Measurements from ENCODE around the gene PLCZ1.

PLCZ1 gene

GRCh38 chr12:18755341-18755740 lies 17.5 kb upstream of the PLCZ1 start:
- no peaks in the 10 kb centered on the region for H3K27me3 ChIP-seq (ENCODE audit: insufficient read depth, low read length)
- H2BK120ac ChIP-seq (ENCODE audit: insufficient read depth, low read length, poor library complexity), result no peak overlapping the region
- H3K27ac ChIP-seq (ENCODE audit: low read depth, low read length), result no peak overlapping the region
- no peak overlapping the region for H3K9ac ChIP-seq (ENCODE audit: low read length)
- no CpG with 5 or more reads among the region's 1 CpG for WGBS (ENCODE audit: extremely low coverage, insufficient coverage, insufficient read length)
- no peak overlapping the region for H3K4ac ChIP-seq (ENCODE audit: low read depth, low read length)
- H3K4me1 ChIP-seq (ENCODE audit: control insufficient read depth in 1 of 2, insufficient read depth in 2 of 2, low read length in 2 of 2), result peaks cover 0 to 9% of the 10 kb centered on the region in 2 experiments
- H3K4me3 ChIP-seq (ENCODE audit: low read depth, low read length), result no peak overlapping the region
- H3K14ac ChIP-seq (ENCODE audit: low read length), result no peak overlapping the region
- no peak for DNase-seq
- no peak overlapping the region for H2BK5ac ChIP-seq (ENCODE audit: low read depth, low read length, poor library complexity)
- no peak overlapping the region for H2AK5ac ChIP-seq (ENCODE audit: low read length)
- no peaks in the 10 kb centered on the region for H3K36me3 ChIP-seq (ENCODE audit: control insufficient read depth in 1 of 2, insufficient read depth in 2 of 2, low read length in 2 of 2)
- H3K79me2 ChIP-seq (ENCODE audit: control insufficient read depth, insufficient read depth, low read length, poor library complexity), result no peaks in the 10 kb centered on the region
- no peak overlapping the region for H4K8ac ChIP-seq (ENCODE audit: low read depth, low read length)
- H3K4me2 ChIP-seq (ENCODE audit: low read length), result no peak overlapping the region
- H2BK12ac ChIP-seq (ENCODE audit: low read length), result no peak overlapping the region
- H2AFZ ChIP-seq (ENCODE audit: insufficient read depth, low read length, poor library complexity), result no peak overlapping the region
- H3K9me3 ChIP-seq (ENCODE audit: insufficient read depth, low read depth, low read length), result no peaks in the 10 kb centered on the region
- no peaks in the 10 kb centered on the region for H3K79me1 ChIP-seq (ENCODE audit: low read length)
- no peak overlapping the region for H3K18ac ChIP-seq (ENCODE audit: low read length)
- H4K12ac ChIP-seq (ENCODE audit: low read depth, low read length), result no peak overlapping the region
- no peak overlapping the region for H4K91ac ChIP-seq (ENCODE audit: low read depth, low read length)
- H3K23ac ChIP-seq (ENCODE audit: low read length), result no peak overlapping the region

- no CpG with 5 or more reads among the region's 6 CpGs for WGBS (ENCODE audit: extremely low coverage, insufficient coverage, insufficient read length)
- H4K8ac ChIP-seq (ENCODE audit: low read depth, low read length), result no peak overlapping the region
- no peak overlapping the region for H3K18ac ChIP-seq (ENCODE audit: low read length)
- peaks cover 0 to 10% of the 10 kb centered on the region in 2 experiments for H3K4me1 ChIP-seq (ENCODE audit: control insufficient read depth in 1 of 2, insufficient read depth in 2 of 2, low read length in 2 of 2)
- H2AFZ ChIP-seq (ENCODE audit: insufficient read depth, low read length, poor library complexity), result no peak overlapping the region
- no peak overlapping the region for H2BK12ac ChIP-seq (ENCODE audit: low read length)
- H3K4ac ChIP-seq (ENCODE audit: low read depth, low read length), result no peak overlapping the region
- H3K14ac ChIP-seq (ENCODE audit: low read length), result no peak overlapping the region
- no peak overlapping the region for H2AK5ac ChIP-seq (ENCODE audit: low read length)
- no peak for DNase-seq
- no peaks in the 10 kb centered on the region for H3K36me3 ChIP-seq (ENCODE audit: control insufficient read depth in 1 of 2, insufficient read depth in 2 of 2, low read length in 2 of 2)
- no peak overlapping the region for H3K9ac ChIP-seq (ENCODE audit: low read length)
- no peak overlapping the region for H3K4me3 ChIP-seq (ENCODE audit: low read depth, low read length)
- H3K23ac ChIP-seq (ENCODE audit: low read length), result no peak overlapping the region
- no peak overlapping the region for H3K27ac ChIP-seq (ENCODE audit: low read depth, low read length)
- H2BK5ac ChIP-seq (ENCODE audit: low read depth, low read length, poor library complexity), result no peak overlapping the region
- H3K9me3 ChIP-seq (ENCODE audit: insufficient read depth, low read depth, low read length), result no peaks in the 10 kb centered on the region
- no peaks in the 10 kb centered on the region for H3K27me3 ChIP-seq (ENCODE audit: insufficient read depth, low read length)
- H3K79me1 ChIP-seq (ENCODE audit: low read length), result no peaks in the 10 kb centered on the region
- no peak overlapping the region for H4K91ac ChIP-seq (ENCODE audit: low read depth, low read length)
- H3K79me2 ChIP-seq (ENCODE audit: control insufficient read depth, insufficient read depth, low read length, poor library complexity), result no peaks in the 10 kb centered on the region
- no peak overlapping the region for H4K12ac ChIP-seq (ENCODE audit: low read depth, low read length)
- no peak overlapping the region for H2BK120ac ChIP-seq (ENCODE audit: insufficient read depth, low read length, poor library complexity)
- H3K4me2 ChIP-seq (ENCODE audit: low read length), result no peak overlapping the region
These were observed 16.4 kb upstream of the PLCZ1 start for GRCh38 chr12:18754124-18754707.

- Histone ChIP-seq H2BK120ac (ENCODE audit: insufficient read depth, low read length, poor library complexity) (no peak overlapping the region), H4K12ac (ENCODE audit: low read depth, low read length) (no peak overlapping the region), H3K4ac (ENCODE audit: low read depth, low read length) (no peak overlapping the region), H2BK5ac (ENCODE audit: low read depth, low read length, poor library complexity) (no peak overlapping the region), H3K9ac (ENCODE audit: low read length) (no peak overlapping the region), H3K36me3 (ENCODE audit: control insufficient read depth in 1 of 2, insufficient read depth in 2 of 2, low read length in 2 of 2) (no peaks in the 10 kb centered on the region), H4K91ac (ENCODE audit: low read depth, low read length) (no peak overlapping the region), H3K14ac (ENCODE audit: low read length) (no peak overlapping the region), H3K23ac (ENCODE audit: low read length) (no peak overlapping the region), H3K4me3 (ENCODE audit: low read depth, low read length) (no peak overlapping the region), H3K18ac (ENCODE audit: low read length) (no peak overlapping the region), H3K79me1 (ENCODE audit: low read length) (no peaks in the 10 kb centered on the region), H3K79me2 (ENCODE audit: control insufficient read depth, insufficient read depth, low read length, poor library complexity) (no peaks in the 10 kb centered on the region), H2AFZ (ENCODE audit: insufficient read depth, low read length, poor library complexity) (no peak overlapping the region), H3K9me3 (ENCODE audit: insufficient read depth, low read depth, low read length) (no peaks in the 10 kb centered on the region), H2AK5ac (ENCODE audit: low read length) (no peak overlapping the region), H4K8ac (ENCODE audit: low read depth, low read length) (no peak overlapping the region), H3K4me1 (ENCODE audit: control insufficient read depth in 1 of 2, insufficient read depth in 2 of 2, low read length in 2 of 2) (peaks cover 0 to 10% of the 10 kb centered on the region in 2 experiments), H3K27ac (ENCODE audit: low read depth, low read length) (no peak overlapping the region), H2BK12ac (ENCODE audit: low read length) (no peak overlapping the region), H3K4me2 (ENCODE audit: low read length) (no peak overlapping the region), H3K27me3 (ENCODE audit: insufficient read depth, low read length) (no peaks in the 10 kb centered on the region)
- WGBS (ENCODE audit: extremely low coverage, insufficient coverage, insufficient read length), result no CpG with 5 or more reads among the region's 16 CpGs
- DNase-seq, result no peak
These were observed 15.8 kb upstream of the PLCZ1 start for GRCh38 chr12:18753481-18754123.

DNA sequence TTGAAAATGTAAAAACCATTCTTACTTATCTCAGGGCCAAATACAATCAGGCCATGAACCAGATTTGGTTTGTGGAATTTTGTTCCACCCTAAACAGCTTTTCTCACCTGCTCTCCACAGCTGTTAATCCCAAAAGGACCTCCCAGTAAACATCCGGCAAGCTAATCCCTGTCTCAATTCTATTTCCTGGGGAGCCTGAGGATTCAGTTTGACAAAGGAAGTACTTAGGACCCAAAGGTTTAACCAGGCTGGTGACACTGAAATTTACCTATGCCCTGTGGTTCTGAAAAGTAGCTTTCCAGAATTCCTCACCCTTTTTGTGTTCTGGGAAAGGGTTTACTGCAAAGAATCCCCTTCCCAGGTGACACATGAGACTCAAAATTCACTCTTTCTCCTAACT lies 15.1 kb upstream of the PLCZ1 start:
- H3K27ac ChIP-seq (ENCODE audit: low read depth, low read length), result peak overlapping the region; percentile 33
- no peak for DNase-seq
- no peaks in the 10 kb centered on the region for H3K79me2 ChIP-seq (ENCODE audit: control insufficient read depth, insufficient read depth, low read length, poor library complexity)
- no peak overlapping the region for H3K4ac ChIP-seq (ENCODE audit: low read depth, low read length)
- no peaks in the 10 kb centered on the region for H3K9me3 ChIP-seq (ENCODE audit: insufficient read depth, low read depth, low read length)
- H2AFZ ChIP-seq (ENCODE audit: insufficient read depth, low read length, poor library complexity), result no peak overlapping the region
- no peak overlapping the region for H3K14ac ChIP-seq (ENCODE audit: low read length)
- no peak overlapping the region for H3K9ac ChIP-seq (ENCODE audit: low read length)
- no peak overlapping the region for H4K91ac ChIP-seq (ENCODE audit: low read depth, low read length)
- no peak overlapping the region for H3K4me3 ChIP-seq (ENCODE audit: low read depth, low read length)
- H3K18ac ChIP-seq (ENCODE audit: low read length), result no peak overlapping the region
- no peaks in the 10 kb centered on the region for H3K79me1 ChIP-seq (ENCODE audit: low read length)
- no peak overlapping the region for H2BK120ac ChIP-seq (ENCODE audit: insufficient read depth, low read length, poor library complexity)
- H2BK5ac ChIP-seq (ENCODE audit: low read depth, low read length, poor library complexity), result no peak overlapping the region
- H3K4me2 ChIP-seq (ENCODE audit: low read length), result no peak overlapping the region
- H4K8ac ChIP-seq (ENCODE audit: low read depth, low read length), result no peak overlapping the region
- no CpG with 5 or more reads among the region's 1 CpG for WGBS (ENCODE audit: extremely low coverage, insufficient coverage, insufficient read length)
- H3K23ac ChIP-seq (ENCODE audit: low read length), result no peak overlapping the region
- no peaks in the 10 kb centered on the region for H3K36me3 ChIP-seq (ENCODE audit: control insufficient read depth in 1 of 2, insufficient read depth in 2 of 2, low read length in 2 of 2)
- H2BK12ac ChIP-seq (ENCODE audit: low read length), result no peak overlapping the region
- peaks cover 0 to 10% of the 10 kb centered on the region in 2 experiments for H3K4me1 ChIP-seq (ENCODE audit: control insufficient read depth in 1 of 2, insufficient read depth in 2 of 2, low read length in 2 of 2)
- no peak overlapping the region for H2AK5ac ChIP-seq (ENCODE audit: low read length)
- H4K12ac ChIP-seq (ENCODE audit: low read depth, low read length), result no peak overlapping the region
- H3K27me3 ChIP-seq (ENCODE audit: insufficient read depth, low read length), result no peaks in the 10 kb centered on the region
